A673 (cell line): ENCODE results near the gene MAP3K6.

Source experiments
- CTCF ChIP-seq: fragments of 300-800, 200-600 bp; sonication (generic); conservative IDR thresholded peaks from 2 replicates; pipeline ENCODE4 v1.5.1; 2017; ENCODE audit warnings: low read depth, mild to moderate bottlenecking, antibody characterized with exemption, low read length, moderate library complexity, mixed read lengths
- EZH2 ChIP-seq: fragments of 200-600 bp; sonication (generic); IDR thresholded peaks from 2 replicates; pipeline ENCODE4 v1.6.1; 2017; ENCODE audit warnings: borderline replicate concordance, low read depth, mild to moderate bottlenecking, mixed read lengths, antibody characterized with exemption, low read length; ENCODE audit not compliant: poor library complexity, severe bottlenecking

GRCh38 chr1:27398405-27399149, 31.8 kb upstream of the MAP3K6 start:
- TF ChIP-seq CTCF (no peak), EZH2 (no peak)
